H9 (cell line): ENCODE data around the gene TCAF1. TPM values are rescaled to one million over a fixed set of nuclear protein-coding genes. Genes with fewer than 3 reads are reported as not detected.
"Not testable (repeated sequence)": the region's sequence is repeated elsewhere in the genome, so short reads cannot be mapped to it uniquely, and the experiment has no call there.

Experiments
- DNase-seq: peaks from one replicate; pipeline ENCODE4 v3.0.0-alpha.2; 2017
- H2AFZ ChIP-seq: one replicate; pipeline ENCODE4 v1.6.1; 2013; ENCODE audit warnings: mild to moderate bottlenecking, low read length, control low read depth, moderate library complexity
- H2AK5ac ChIP-seq: 2 replicates; pipeline ENCODE4 v1.6.1; 2013; ENCODE audit warnings: low read length, control low read depth, mixed read lengths; ENCODE audit not compliant: insufficient read length
- H2BK120ac ChIP-seq: one replicate; pipeline ENCODE4 v1.6.1; 2013; ENCODE audit warnings: low read depth, mild to moderate bottlenecking, low read length, control low read depth, inconsistent platforms; ENCODE audit not compliant: poor library complexity, severe bottlenecking
- H2BK12ac ChIP-seq: 2 replicates; pipeline ENCODE4 v1.6.1; 2013; ENCODE audit warnings: low read length, control low read depth, mixed read lengths, low read depth; ENCODE audit not compliant: insufficient read length
- H2BK15ac ChIP-seq: 2 replicates; pipeline ENCODE4 v1.6.1; 2013; ENCODE audit warnings: low read depth, low read length, control low read depth
- H2BK20ac ChIP-seq: one replicate; pipeline ENCODE4 v1.6.1; 2013; ENCODE audit warnings: low read depth, mild to moderate bottlenecking, low read length, control low read depth, inconsistent platforms; ENCODE audit not compliant: poor library complexity, severe bottlenecking
- H2BK5ac ChIP-seq: 2 replicates; pipeline ENCODE4 v1.6.1; 2013; ENCODE audit warnings: low read length, control low read depth, mixed read lengths; ENCODE audit not compliant: insufficient read length
- H3K14ac ChIP-seq: 2 replicates; pipeline ENCODE4 v1.6.1; 2013; ENCODE audit warnings: low read length, control low read depth; ENCODE audit not compliant: insufficient read depth
- H3K18ac ChIP-seq: 2 replicates; pipeline ENCODE4 v1.6.1; 2013; ENCODE audit warnings: low read depth, mild to moderate bottlenecking, mixed read lengths, low read length, control low read depth; ENCODE audit not compliant: insufficient read length
- H3K23ac ChIP-seq: 2 replicates; pipeline ENCODE4 v1.6.1; 2013; ENCODE audit warnings: low read length, control low read depth, mixed read lengths, low read depth; ENCODE audit not compliant: insufficient read length
- H3K23me2 ChIP-seq: 2 replicates; pipeline ENCODE4 v1.6.1; 2013; ENCODE audit warnings: low read depth, mild to moderate bottlenecking, mixed read lengths, low read length, control low read depth; ENCODE audit not compliant: insufficient read length, poor library complexity, severe bottlenecking
- H3K27ac ChIP-seq: 2 replicates; pipeline ENCODE4 v1.5.1; 2013; ENCODE audit warnings: low read length, control low read depth, mixed read lengths, low read depth; ENCODE audit not compliant: insufficient read length
- H3K27me3 ChIP-seq: 2 replicates; pipeline ENCODE4 v1.6.1; 2013; ENCODE audit warnings: low read length, control low read depth, inconsistent platforms; ENCODE audit not compliant: insufficient read depth
- H3K4ac ChIP-seq: 2 replicates; pipeline ENCODE4 v1.6.1; 2013; ENCODE audit warnings: low read depth, mild to moderate bottlenecking, control low read depth, inconsistent platforms, low read length, moderate library complexity
- H3K4me1 ChIP-seq: 2 replicates; pipeline ENCODE4 v1.6.1; 2013; ENCODE audit warnings: low read length, control low read depth, inconsistent platforms; ENCODE audit not compliant: insufficient read depth
- H3K4me2 ChIP-seq: 2 replicates; pipeline ENCODE4 v1.6.1; 2013; ENCODE audit warnings: low read length, control low read depth, mixed read lengths; ENCODE audit not compliant: insufficient read length, insufficient read depth
- H3K56ac ChIP-seq: 2 replicates; pipeline ENCODE4 v1.6.1; 2013; ENCODE audit warnings: low read depth, mild to moderate bottlenecking, mixed read lengths, low read length, control low read depth; ENCODE audit not compliant: insufficient read length
- H3K79me1 ChIP-seq: 2 replicates; pipeline ENCODE4 v1.6.1; 2013; ENCODE audit warnings: low read depth, mild to moderate bottlenecking, moderate library complexity, low read length, control low read depth, inconsistent platforms; ENCODE audit not compliant: insufficient read depth, poor library complexity, severe bottlenecking
- H3K79me2 ChIP-seq: 2 replicates; pipeline ENCODE4 v1.6.1; 2013; ENCODE audit warnings: low read length, control low read depth, inconsistent platforms; ENCODE audit not compliant: insufficient read depth
- H3K9ac ChIP-seq: 2 replicates; pipeline ENCODE4 v1.6.1; 2013; ENCODE audit warnings: low read length, control low read depth, mixed read lengths; ENCODE audit not compliant: insufficient read length; ENCODE audit errors: extremely low read depth
- H3K9me3 ChIP-seq: one replicate; pipeline ENCODE4 v1.6.1; 2013; ENCODE audit warnings: low read depth, low read length, inconsistent platforms; ENCODE audit not compliant: control insufficient read depth
- H3T11ph ChIP-seq: one replicate; pipeline ENCODE4 v1.6.1; 2013; ENCODE audit warnings: mild to moderate bottlenecking, low read length, control low read depth, inconsistent platforms
- H4K20me1 ChIP-seq: one replicate; pipeline ENCODE4 v1.6.1; 2013; ENCODE audit not compliant: control insufficient read depth, insufficient read length, insufficient read depth
- H4K5ac ChIP-seq: 2 replicates; pipeline ENCODE4 v1.6.1; 2013; ENCODE audit warnings: low read depth, mild to moderate bottlenecking, mixed read lengths, low read length, control low read depth; ENCODE audit not compliant: insufficient read length
- H4K8ac ChIP-seq: replicated peaks from 2 replicates; pipeline ENCODE4 v1.6.1; 2013; ENCODE audit warnings: low read length, control low read depth, mixed read lengths, low read depth; ENCODE audit not compliant: insufficient read length
- H4K91ac ChIP-seq: 2 replicates; pipeline ENCODE4 v1.6.1; 2013; ENCODE audit warnings: low read depth, mild to moderate bottlenecking, moderate library complexity, mixed read lengths, low read length, control low read depth; ENCODE audit not compliant: insufficient read length
- H3K27ac Mint-ChIP-seq, 3 experiments: 2 replicates in 2 of 3; 3 replicates in 1 of 3; pipeline ENCODE4 v1.8.0; 2020 to 2021; ENCODE audit warnings: mixed read lengths in 3 of 3, mild to moderate bottlenecking in 1 of 3, moderate library complexity in 1 of 3
- H3K27me3 Mint-ChIP-seq: 2 replicates; pipeline ENCODE4 v1.8.0; 2021; ENCODE audit warnings: low read depth, mild to moderate bottlenecking, moderate library complexity, mixed read lengths
- H3K36me3 Mint-ChIP-seq, 3 experiments: 2 replicates in 2 of 3; 3 replicates in 1 of 3; pipeline ENCODE4 v1.8.0; 2020 to 2021; ENCODE audit warnings: low read depth in 3 of 3, mixed read lengths in 3 of 3; ENCODE audit not compliant: insufficient read depth in 1 of 3
- H3K4me1 Mint-ChIP-seq, 2 experiments: 2 replicates each; pipeline ENCODE4 v1.8.0; 2020; ENCODE audit warnings: mixed read lengths in 2 of 2
- H3K4me3 Mint-ChIP-seq, 2 experiments: 2 replicates in 1 of 2; 3 replicates in 1 of 2; pipeline ENCODE4 v1.8.0; 2020 to 2021; ENCODE audit warnings: mild to moderate bottlenecking in 2 of 2, mixed read lengths in 2 of 2, moderate library complexity in 1 of 2
- H3K9me3 Mint-ChIP-seq, 2 experiments: 2 replicates in 1 of 2; 3 replicates in 1 of 2; pipeline ENCODE4 v1.8.0; 2020; ENCODE audit warnings: mild to moderate bottlenecking in 2 of 2, mixed read lengths in 2 of 2, moderate library complexity in 1 of 2
- WGBS: extraction: QIAGEN DNeasy Blood & Tissue Kit; methylation state at CpG from one replicate; pipeline ENCODE4 v1.1.7; 2013; ENCODE audit warnings: missing lambda C conversion rate, low lambda C conversion rate, mixed read lengths; ENCODE audit not compliant: insufficient read length; ENCODE audit errors: extremely low coverage; 5-methylcytosine and 5-hydroxymethylcytosine counted together
- total RNA-seq: library from RNA; stranded (reverse); gene quantifications from 2 replicates; pipeline ENCODE4 v1.2.1, GENCODE V29; 2021

The TCAF1 gene
- total RNA-seq, 1 experiment from 2014 or later, result 46.8 TPM

DNA sequence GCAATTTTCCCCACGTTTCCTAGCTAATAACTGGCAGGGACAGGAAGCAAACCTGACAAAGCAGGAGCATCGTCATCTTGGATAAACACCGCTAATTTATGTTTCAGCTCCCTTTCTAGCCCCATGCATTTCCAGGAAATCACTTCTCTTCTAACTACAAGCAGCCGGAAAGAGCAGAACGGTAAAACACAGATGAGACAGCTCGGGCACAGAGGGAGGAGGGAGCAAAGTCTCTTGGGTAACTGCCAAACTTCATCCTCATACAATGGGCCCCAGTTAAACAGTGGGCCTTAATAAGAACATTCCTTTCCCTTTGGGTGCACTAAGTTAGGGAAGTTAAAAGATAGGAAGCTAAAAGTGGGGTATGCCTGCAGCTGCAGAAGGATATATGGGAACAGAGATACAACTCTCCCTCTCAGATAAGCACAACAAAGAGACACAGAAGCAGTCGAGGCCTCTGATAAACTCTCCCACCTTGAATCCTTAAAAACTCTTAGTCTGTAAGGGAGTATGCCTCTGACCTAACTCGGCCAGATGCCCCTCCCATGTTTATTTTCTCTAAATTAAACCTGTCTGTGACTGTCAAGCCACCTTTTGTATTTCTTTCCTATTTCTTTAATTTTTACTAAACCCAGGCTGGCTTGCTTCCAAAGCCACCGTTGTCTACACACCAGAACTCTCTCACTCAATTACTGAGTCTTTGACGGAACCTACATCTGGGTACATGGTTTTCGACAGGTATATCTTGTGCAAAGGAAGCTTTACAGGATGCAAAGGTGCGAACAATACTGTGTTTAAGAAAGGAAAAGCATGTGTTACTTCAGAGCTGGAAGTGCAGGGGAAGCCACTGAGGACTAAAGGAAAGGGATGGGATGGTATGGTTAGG lies 80.3 kb downstream of the TCAF1 start:
- not testable (repeated sequence) for H3K27me3 Mint-ChIP-seq, H3K9ac ChIP-seq, H3K56ac ChIP-seq, H3T11ph ChIP-seq, H3K4me1 ChIP-seq, DNase-seq, H3K23me2 ChIP-seq, H2BK15ac ChIP-seq, H3K27ac Mint-ChIP-seq, H2BK12ac ChIP-seq, H2BK5ac ChIP-seq, H3K79me2 ChIP-seq, H3K23ac ChIP-seq, H3K9me3 ChIP-seq, H2AK5ac ChIP-seq, H3K18ac ChIP-seq, H4K91ac ChIP-seq, H2BK120ac ChIP-seq, H3K27me3 ChIP-seq, H3K14ac ChIP-seq, H4K8ac ChIP-seq, H3K4me1 Mint-ChIP-seq, H2BK20ac ChIP-seq, H3K4me2 ChIP-seq, H4K20me1 ChIP-seq, H3K4me3 Mint-ChIP-seq, H3K36me3 Mint-ChIP-seq, H3K4ac ChIP-seq, H4K5ac ChIP-seq, H3K79me1 ChIP-seq, H2AFZ ChIP-seq, H3K9me3 Mint-ChIP-seq, H3K27ac ChIP-seq
- WGBS, result no CpG with 5 or more reads among the region's 12 CpGs

DNA sequence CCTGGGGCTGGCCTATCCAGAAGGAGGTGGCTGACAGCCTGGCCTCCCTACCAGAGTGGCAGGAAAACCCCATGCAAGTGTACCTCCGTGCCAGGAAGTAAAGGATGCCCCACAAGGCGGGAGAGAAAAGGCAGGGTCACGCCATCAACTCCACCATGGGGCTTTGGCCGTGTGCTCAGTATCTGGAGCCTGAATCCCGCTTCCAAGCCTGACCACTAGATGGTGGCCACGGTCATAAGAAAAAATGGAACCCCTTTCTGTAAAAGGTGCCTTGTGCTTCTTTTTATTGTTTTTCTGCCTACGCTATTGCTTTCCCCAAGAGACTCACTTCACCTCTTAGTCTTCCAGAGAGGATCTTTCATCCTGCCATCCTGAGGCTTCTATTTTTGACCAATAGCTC lies 84.1 kb downstream of the TCAF1 start:
- H3K27me3 ChIP-seq, H3K4me1 ChIP-seq, H3K23me2 ChIP-seq, H3T11ph ChIP-seq, H3K4ac ChIP-seq, H2BK15ac ChIP-seq, H3K56ac ChIP-seq, H3K14ac ChIP-seq, H2BK12ac ChIP-seq, H4K5ac ChIP-seq, H2BK5ac ChIP-seq, H2BK20ac ChIP-seq, H2AK5ac ChIP-seq, H3K27ac ChIP-seq, H3K79me1 ChIP-seq, H3K9me3 Mint-ChIP-seq, H3K4me2 ChIP-seq, H3K23ac ChIP-seq, H3K9ac ChIP-seq, H3K27me3 Mint-ChIP-seq, H3K9me3 ChIP-seq, H3K4me1 Mint-ChIP-seq, H3K27ac Mint-ChIP-seq, H2AFZ ChIP-seq, DNase-seq, H3K18ac ChIP-seq, H4K91ac ChIP-seq, H2BK120ac ChIP-seq, H3K4me3 Mint-ChIP-seq, H3K79me2 ChIP-seq, H4K8ac ChIP-seq, H3K36me3 Mint-ChIP-seq, H4K20me1 ChIP-seq: not testable (repeated sequence)
- no CpG with 5 or more reads among the region's 7 CpGs for WGBS
